HG03060 (cell line): ENCODE measurements around the gene SAMD10.
"Not testable (repeated sequence)": the region's sequence is repeated elsewhere in the genome, so short reads cannot be mapped to it uniquely, and the experiment has no call there.

Experiments
- ATAC-seq: cut with Tn5 transposase; IDR thresholded peaks from one replicate; pipeline ENCODE4 v1.9.1; 2021; ENCODE audit warnings: low read depth, moderate number of reproducible peaks; ENCODE audit not compliant: unreplicated experiment

SAMD10 gene

GRCh38 chr20:63970714-63971431, 8.6 kb downstream of the SAMD10 start:
- ATAC-seq, result no peak

GRCh38 chr20:63969838-63970713, 9.4 kb downstream of the SAMD10 start, which contains the start of gene ZNF512B:
Gene ZNF512B (minus strand): TSS chr20:63969930. CDS start chr20:63967950, 1,980 bp downstream.
- no peak for ATAC-seq

- ATAC-seq, result no peak
Measured at GRCh38 chr20:63968928-63969760, 10.3 kb downstream of the SAMD10 start.

GRCh38 chr20:63968136-63968927, 11.1 kb downstream of the SAMD10 start:
- ATAC-seq, result no peak

- ATAC-seq, result no peak
Measured at GRCh38 chr20:63967330-63968135, 11.9 kb downstream of the SAMD10 start.

GRCh38 chr20:63966944-63967322, 12.5 kb downstream of the SAMD10 start:
- no peak for ATAC-seq

GRCh38 chr20:63966172-63966943, 13.1 kb downstream of the SAMD10 start:
- ATAC-seq, result no peak

- no peak for ATAC-seq
Measured at GRCh38 chr20:63964412-63964811, 15.0 kb downstream of the SAMD10 start.

GRCh38 chr20:63963784-63964301, 15.6 kb downstream of the SAMD10 start:
- ATAC-seq, result no peak

GRCh38 chr20:63963348-63963741, 16.1 kb downstream of the SAMD10 start:
- ATAC-seq, result no peak

GRCh38 chr20:63962426-63963347, 16.8 kb downstream of the SAMD10 start:
- ATAC-seq, result no peak

GRCh38 chr20:63961664-63962425, 17.6 kb downstream of the SAMD10 start:
- ATAC-seq, result no peak

GRCh38 chr20:63960654-63961621, 18.5 kb downstream of the SAMD10 start:
- ATAC-seq, result not testable (repeated sequence)

- no peak for ATAC-seq
Measured at GRCh38 chr20:63959699-63960075, 19.8 kb downstream of the SAMD10 start.

GRCh38 chr20:63958964-63959698, 20.3 kb downstream of the SAMD10 start:
- no peak for ATAC-seq
